NK-92 (cell line): ENCODE data around the gene C6orf132.

Experiments
- DNase-seq: peaks from one replicate; lab custom pipeline; 2025; ENCODE audit not compliant: unreplicated experiment; lab: John Stamatoyannopoulos, UW

Gene C6orf132

GRCh38 chr6:42137194-42137753 lies 5.1 kb downstream of the C6orf132 start:
- DNase-seq = no peak

GRCh38 chr6:42136508-42137193 lies 5.8 kb downstream of the C6orf132 start:
- no peak for DNase-seq

- no peak for DNase-seq
These were observed 6.7 kb downstream of the C6orf132 start for GRCh38 chr6:42135722-42136121.

GRCh38 chr6:42135161-42135560 lies 7.3 kb downstream of the C6orf132 start:
- DNase-seq = no peak

GRCh38 chr6:42133926-42134325 lies 8.5 kb downstream of the C6orf132 start:
- DNase-seq = no peak

- DNase-seq = no peak
These were observed 10.9 kb downstream of the C6orf132 start for GRCh38 chr6:42131531-42131930.

- DNase-seq = no peak
These were observed 13.1 kb downstream of the C6orf132 start for GRCh38 chr6:42129360-42129676.

- DNase-seq = no peak
These were observed 13.7 kb downstream of the C6orf132 start for GRCh38 chr6:42128460-42129359.

GRCh38 chr6:42125663-42126062 lies 16.8 kb downstream of the C6orf132 start:
- no peak for DNase-seq

GRCh38 chr6:42125231-42125630 lies 17.2 kb downstream of the C6orf132 start:
- DNase-seq = no peak

GRCh38 chr6:42124223-42124836 lies 18.1 kb downstream of the C6orf132 start:
- no peak for DNase-seq

- no peak for DNase-seq
These were observed 18.9 kb downstream of the C6orf132 start for GRCh38 chr6:42123379-42124103.

- no peak for DNase-seq
These were observed 21.2 kb downstream of the C6orf132 start for GRCh38 chr6:42120895-42121865.

- no peak for DNase-seq
These were observed 24.0 kb downstream of the C6orf132 start for GRCh38 chr6:42118162-42119001.

GRCh38 chr6:42117843-42118161 lies 24.6 kb downstream of the C6orf132 start:
- no peak for DNase-seq

GRCh38 chr6:42113936-42114636 lies 28.3 kb downstream of the C6orf132 start:
- no peak for DNase-seq

- no peak for DNase-seq
These were observed 30.1 kb downstream of the C6orf132 start for GRCh38 chr6:42112351-42112750.

- no peak for DNase-seq
These were observed 31.7 kb downstream of the C6orf132 start for GRCh38 chr6:42110683-42111082.

GRCh38 chr6:42108071-42108470 lies 34.3 kb downstream of the C6orf132 start:
- DNase-seq = no peak
